HEK293 (cell line): ENCODE measurements around the gene PHF13.

Experiments
- CTCF ChIA-PET: fragments of 350-600 bp; formaldehyde crosslinking; extraction: SDS; loops from one replicate; lab custom pipeline; 2021; ENCODE audit warnings: antibody characterized with exemption; lab: Yijun Ruan, JAX
- POLR2A ChIA-PET: fragments of 300-600 bp; formaldehyde crosslinking; extraction: SDS; loops from one replicate; lab custom pipeline; 2020; ENCODE audit warnings: antibody characterized with exemption, inconsistent platforms; lab: Yijun Ruan, JAX
- H3K27ac ChIP-seq: fragments of 200-500 bp; sonication (Bioruptor generic); 2 replicates; pipeline ENCODE4 v1.5.1; 2014; ENCODE audit warnings: low read depth, low read length, control low read depth, inconsistent platforms; ENCODE audit errors: extremely low read depth
- H3K36me3 ChIP-seq, 2 experiments: fragments of 200-500 bp in 1 of 2; sonication (Bioruptor generic) in 1 of 2; 1 replicate in 1 of 2; 2 replicates in 1 of 2; pipeline ENCODE4 v1.5.1; 2014 to 2017; ENCODE audit warnings: inconsistent platforms in 2 of 2, low read length in 2 of 2; ENCODE audit not compliant: control insufficient read depth in 2 of 2, insufficient read depth in 1 of 2
- H3K4me1 ChIP-seq: fragments of 200-500 bp; sonication (Bioruptor generic); 2 replicates; pipeline ENCODE4 v1.5.1; 2014; ENCODE audit warnings: mild to moderate bottlenecking, low read length, inconsistent platforms; ENCODE audit not compliant: control insufficient read depth, insufficient read depth
- H3K4me3 ChIP-seq: 2 replicates; pipeline ENCODE4 v1.5.1; 2011; ENCODE audit warnings: low read depth, mild to moderate bottlenecking, control low read depth, low read length, moderate library complexity
- H3K9me3 ChIP-seq: fragments of 200-500 bp; sonication (Bioruptor generic); 2 replicates; pipeline ENCODE4 v1.5.1; 2014; ENCODE audit warnings: low read depth, low read length, inconsistent platforms; ENCODE audit not compliant: control insufficient read depth, insufficient read depth
- HOXC10 ChIP-seq: sonication (generic); formaldehyde crosslinking; IDR thresholded peaks from 2 replicates; pipeline ENCODE4 v1.8.1; 2023; ENCODE audit warnings: mild to moderate bottlenecking, missing genetic modification reagents
- KLF8 ChIP-seq: fragments of 450-650 bp; formaldehyde crosslinking; IDR thresholded peaks from 2 replicates; pipeline ENCODE4 v1.5.1; 2016; ENCODE audit warnings: missing biosample characterization, missing genetic modification characterization
- MZF1 ChIP-seq: fragments of 450-650 bp; formaldehyde crosslinking; IDR thresholded peaks from 2 replicates; pipeline ENCODE4 v1.5.1; 2017; ENCODE audit warnings: missing biosample characterization, missing genetic modification characterization, borderline replicate concordance
- SCRT2 ChIP-seq: fragments of 450-650 bp; formaldehyde crosslinking; IDR thresholded peaks from 2 replicates; pipeline ENCODE4 v1.5.1; 2016; ENCODE audit warnings: missing biosample characterization, missing genetic modification characterization
- SETDB1 ChIP-seq: IDR thresholded peaks from one replicate; pipeline ENCODE4 v1.6.1; 2017; ENCODE audit warnings: mild to moderate bottlenecking, low read length, moderate library complexity, mixed read lengths; ENCODE audit not compliant: insufficient read length
- SP7 ChIP-seq: fragments of 450-650 bp; formaldehyde crosslinking; IDR thresholded peaks from 2 replicates; pipeline ENCODE4 v1.5.1; 2016; ENCODE audit warnings: missing biosample characterization, missing genetic modification characterization
- YY2 ChIP-seq: fragments of 450-650 bp; formaldehyde crosslinking; IDR thresholded peaks from 2 replicates; pipeline ENCODE4 v1.5.1; 2016; ENCODE audit warnings: missing biosample characterization, missing genetic modification characterization
- ZBTB21 ChIP-seq: fragments of 450-650 bp; formaldehyde crosslinking; IDR thresholded peaks from 2 replicates; pipeline ENCODE4 v1.5.1; 2017; ENCODE audit warnings: missing biosample characterization, missing genetic modification characterization
- ZBTB8A ChIP-seq: fragments of 450-650 bp; formaldehyde crosslinking; IDR thresholded peaks from 2 replicates; pipeline ENCODE4 v1.5.1; 2016; ENCODE audit warnings: missing biosample characterization, missing genetic modification characterization
- ZEB2 ChIP-seq: fragments of 450-650 bp; formaldehyde crosslinking; IDR thresholded peaks from 2 replicates; pipeline ENCODE4 v1.5.1; 2016; ENCODE audit warnings: missing biosample characterization, missing genetic modification characterization
- ZFP3 ChIP-seq: fragments of 450-650 bp; formaldehyde crosslinking; IDR thresholded peaks from 2 replicates; pipeline ENCODE4 v1.5.1; 2016; ENCODE audit warnings: low read depth, missing biosample characterization, missing genetic modification characterization
- ZFP41 ChIP-seq: fragments of 450-650 bp; formaldehyde crosslinking; IDR thresholded peaks from 2 replicates; pipeline ENCODE4 v1.5.1; 2016; ENCODE audit warnings: missing biosample characterization, missing genetic modification characterization, borderline replicate concordance
- ZNF266 ChIP-seq: fragments of 450-650 bp; formaldehyde crosslinking; IDR thresholded peaks from 2 replicates; pipeline ENCODE4 v1.5.1; 2016; ENCODE audit warnings: missing biosample characterization, missing genetic modification characterization, low read depth
- ZNF335 ChIP-seq: fragments of 450-650 bp; formaldehyde crosslinking; conservative IDR thresholded peaks from 2 replicates; pipeline ENCODE4 v1.5.1; 2016; ENCODE audit warnings: missing biosample characterization, missing genetic modification characterization
- ZNF341 ChIP-seq: fragments of 450-650 bp; formaldehyde crosslinking; IDR thresholded peaks from 2 replicates; pipeline ENCODE4; 2016; ENCODE audit warnings: low read depth, missing biosample characterization, missing genetic modification characterization
- ZNF394 ChIP-seq: fragments of 450-650 bp; formaldehyde crosslinking; IDR thresholded peaks from 2 replicates; pipeline ENCODE4 v1.5.1; 2016; ENCODE audit warnings: missing biosample characterization, missing genetic modification characterization, mild to moderate bottlenecking, moderate library complexity, borderline replicate concordance
- ZNF600 ChIP-seq: fragments of 450-650 bp; formaldehyde crosslinking; IDR thresholded peaks from 2 replicates; pipeline ENCODE4 v1.5.1; 2016; ENCODE audit warnings: missing biosample characterization, missing genetic modification characterization
- ZNF660 ChIP-seq: fragments of 450-650 bp; IDR thresholded peaks from 2 replicates; pipeline ENCODE4 v1.5.1; 2018; ENCODE audit warnings: missing biosample characterization, mild to moderate bottlenecking, missing genetic modification characterization
- ZNF677 ChIP-seq: fragments of 450-650 bp; IDR thresholded peaks from 2 replicates; pipeline ENCODE4 v1.5.0; 2018; ENCODE audit warnings: missing biosample characterization, mild to moderate bottlenecking, missing genetic modification characterization, moderate library complexity
- ZSCAN30 ChIP-seq: fragments of 450-650 bp; IDR thresholded peaks from 2 replicates; pipeline ENCODE4 v1.5.1; 2018; ENCODE audit warnings: missing biosample characterization, mild to moderate bottlenecking, missing genetic modification characterization, moderate library complexity
- TF ChIP-seq, protein P1 (sequence below): fragments of 450-650 bp; formaldehyde crosslinking; IDR thresholded peaks from 2 replicates; pipeline ENCODE4 v1.5.1; 2016; ENCODE audit warnings: missing biosample characterization, missing genetic modification characterization
- TF ChIP-seq, protein P2 (sequence below): fragments of 450-650 bp; formaldehyde crosslinking; IDR thresholded peaks from 2 replicates; pipeline ENCODE4 v1.5.0; 2017; ENCODE audit warnings: missing biosample characterization, missing genetic modification characterization, borderline replicate concordance
- TF ChIP-seq, protein P3 (sequence below): fragments of 450-650 bp; formaldehyde crosslinking; IDR thresholded peaks from 2 replicates; pipeline ENCODE4 v1.5.1; 2017; ENCODE audit warnings: missing biosample characterization, missing genetic modification characterization
- TF ChIP-seq, protein P4 (sequence below): fragments of 450-650 bp; formaldehyde crosslinking; IDR thresholded peaks from 2 replicates; pipeline ENCODE4 v1.5.1; 2017; ENCODE audit warnings: missing biosample characterization, missing genetic modification characterization
- TF ChIP-seq, protein P5 (sequence below): fragments of 450-650 bp; formaldehyde crosslinking; IDR thresholded peaks from 2 replicates; pipeline ENCODE4 v1.5.1; 2016; ENCODE audit warnings: missing biosample characterization, missing genetic modification characterization, low read depth

PHF13 gene

GRCh38 chr1:6612641-6613360, 730 bp upstream of the PHF13 start:
- H3K27ac ChIP-seq, result peak overlapping the region; percentile 70
- peaks cover 3% of the 10 kb centered on the region; the same call in 1 of the 2 replicates for H3K4me1 ChIP-seq
- ChIA-PET POLR2A (interaction anchor here (0.7 to 1.4 kb wide), 6 partner anchors 9 to 33 kb away, joined by 3 to 10 read pairs (median 6); partner anchors contain the start of gene ZBTB48), CTCF (interaction anchor here (0.6 to 0.7 kb wide), 2 partner anchors 33 to 60 kb away, joined by 3 to 5 read pairs; no protein-coding TSS in a partner anchor)
- no peaks in the 10 kb centered on the region for H3K9me3 ChIP-seq
- H3K36me3 ChIP-seq, result peaks cover 6 to 15% of the 10 kb centered on the region in 2 experiments; a peak in 2 of 3 replicates
- peak overlapping the region; percentile 67 for H3K4me3 ChIP-seq
- TF ChIP-seq SCRT2 (tag by site-specific recombination) (peak; percentile 15; the same call in 1 of the 2 replicates), ZNF394 (tag by site-specific recombination) (no peak), ZEB2 (tag by site-specific recombination) (peak; percentile 45; the same call in 1 of the 2 replicates), HOXC10 (CRISPR knock-in tag) (no peak), ZNF660 (tag by site-specific recombination) (peak; percentile 27; the same call in 1 of the 2 replicates), ZNF266 (tag by site-specific recombination) (no peak), ZSCAN30 (tag by site-specific recombination) (peak; percentile 21; the same call in 1 of the 2 replicates), KLF8 (peak; percentile 10; the same call in 1 of the 2 replicates), ZNF341 (tag by site-specific recombination) (no peak), ZBTB8A (tag by site-specific recombination) (peak; percentile 35), ZBTB21 (no peak), YY2 (tag by site-specific recombination) (no peak), ZNF335 (peak; percentile 46), SETDB1 (no peak), ZFP3 (tag by site-specific recombination) (no peak), MZF1 (tag by site-specific recombination) (peak; percentile 39; the same call in 1 of the 2 replicates), ZNF600 (tag by site-specific recombination) (0 out of 2 replicates have a peak, but pooled peaks have one; percentile 33), ZFP41 (tag by site-specific recombination) (no peak), SP7 (peak; percentile 28; the same call in 1 of the 2 replicates), ZNF677 (tag by site-specific recombination) (peak; percentile 36; the same call in 1 of the 2 replicates)
- TF ChIP-seq, protein P1, sequence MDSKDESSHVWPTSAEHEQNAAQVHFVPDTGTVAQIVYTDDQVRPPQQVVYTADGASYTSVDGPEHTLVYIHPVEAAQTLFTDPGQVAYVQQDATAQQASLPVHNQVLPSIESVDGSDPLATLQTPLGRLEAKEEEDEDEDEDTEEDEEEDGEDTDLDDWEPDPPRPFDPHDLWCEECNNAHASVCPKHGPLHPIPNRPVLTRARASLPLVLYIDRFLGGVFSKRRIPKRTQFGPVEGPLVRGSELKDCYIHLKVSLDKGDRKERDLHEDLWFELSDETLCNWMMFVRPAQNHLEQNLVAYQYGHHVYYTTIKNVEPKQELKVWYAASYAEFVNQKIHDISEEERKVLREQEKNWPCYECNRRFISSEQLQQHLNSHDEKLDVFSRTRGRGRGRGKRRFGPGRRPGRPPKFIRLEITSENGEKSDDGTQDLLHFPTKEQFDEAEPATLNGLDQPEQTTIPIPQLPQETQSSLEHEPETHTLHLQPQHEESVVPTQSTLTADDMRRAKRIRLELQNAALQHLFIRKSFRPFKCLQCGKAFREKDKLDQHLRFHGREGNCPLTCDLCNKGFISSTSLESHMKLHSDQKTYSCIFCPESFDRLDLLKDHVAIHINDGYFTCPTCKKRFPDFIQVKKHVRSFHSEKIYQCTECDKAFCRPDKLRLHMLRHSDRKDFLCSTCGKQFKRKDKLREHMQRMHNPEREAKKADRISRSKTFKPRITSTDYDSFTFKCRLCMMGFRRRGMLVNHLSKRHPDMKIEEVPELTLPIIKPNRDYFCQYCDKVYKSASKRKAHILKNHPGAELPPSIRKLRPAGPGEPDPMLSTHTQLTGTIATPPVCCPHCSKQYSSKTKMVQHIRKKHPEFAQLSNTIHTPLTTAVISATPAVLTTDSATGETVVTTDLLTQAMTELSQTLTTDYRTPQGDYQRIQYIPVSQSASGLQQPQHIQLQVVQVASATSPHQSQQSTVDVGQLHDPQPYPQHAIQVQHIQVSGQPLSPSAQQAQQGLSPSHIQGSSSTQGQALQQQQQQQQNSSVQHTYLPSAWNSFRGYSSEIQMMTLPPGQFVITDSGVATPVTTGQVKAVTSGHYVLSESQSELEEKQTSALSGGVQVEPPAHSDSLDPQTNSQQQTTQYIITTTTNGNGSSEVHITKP (tag by site-specific recombination), result peak; percentile 12
- TF ChIP-seq, protein P2, sequence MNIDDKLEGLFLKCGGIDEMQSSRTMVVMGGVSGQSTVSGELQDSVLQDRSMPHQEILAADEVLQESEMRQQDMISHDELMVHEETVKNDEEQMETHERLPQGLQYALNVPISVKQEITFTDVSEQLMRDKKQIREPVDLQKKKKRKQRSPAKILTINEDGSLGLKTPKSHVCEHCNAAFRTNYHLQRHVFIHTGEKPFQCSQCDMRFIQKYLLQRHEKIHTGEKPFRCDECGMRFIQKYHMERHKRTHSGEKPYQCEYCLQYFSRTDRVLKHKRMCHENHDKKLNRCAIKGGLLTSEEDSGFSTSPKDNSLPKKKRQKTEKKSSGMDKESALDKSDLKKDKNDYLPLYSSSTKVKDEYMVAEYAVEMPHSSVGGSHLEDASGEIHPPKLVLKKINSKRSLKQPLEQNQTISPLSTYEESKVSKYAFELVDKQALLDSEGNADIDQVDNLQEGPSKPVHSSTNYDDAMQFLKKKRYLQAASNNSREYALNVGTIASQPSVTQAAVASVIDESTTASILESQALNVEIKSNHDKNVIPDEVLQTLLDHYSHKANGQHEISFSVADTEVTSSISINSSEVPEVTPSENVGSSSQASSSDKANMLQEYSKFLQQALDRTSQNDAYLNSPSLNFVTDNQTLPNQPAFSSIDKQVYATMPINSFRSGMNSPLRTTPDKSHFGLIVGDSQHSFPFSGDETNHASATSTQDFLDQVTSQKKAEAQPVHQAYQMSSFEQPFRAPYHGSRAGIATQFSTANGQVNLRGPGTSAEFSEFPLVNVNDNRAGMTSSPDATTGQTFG (tag by site-specific recombination), result no peak
- TF ChIP-seq, protein P3, sequence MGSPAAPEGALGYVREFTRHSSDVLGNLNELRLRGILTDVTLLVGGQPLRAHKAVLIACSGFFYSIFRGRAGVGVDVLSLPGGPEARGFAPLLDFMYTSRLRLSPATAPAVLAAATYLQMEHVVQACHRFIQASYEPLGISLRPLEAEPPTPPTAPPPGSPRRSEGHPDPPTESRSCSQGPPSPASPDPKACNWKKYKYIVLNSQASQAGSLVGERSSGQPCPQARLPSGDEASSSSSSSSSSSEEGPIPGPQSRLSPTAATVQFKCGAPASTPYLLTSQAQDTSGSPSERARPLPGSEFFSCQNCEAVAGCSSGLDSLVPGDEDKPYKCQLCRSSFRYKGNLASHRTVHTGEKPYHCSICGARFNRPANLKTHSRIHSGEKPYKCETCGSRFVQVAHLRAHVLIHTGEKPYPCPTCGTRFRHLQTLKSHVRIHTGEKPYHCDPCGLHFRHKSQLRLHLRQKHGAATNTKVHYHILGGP (tag by site-specific recombination), result no peak
- TF ChIP-seq, protein P4, sequence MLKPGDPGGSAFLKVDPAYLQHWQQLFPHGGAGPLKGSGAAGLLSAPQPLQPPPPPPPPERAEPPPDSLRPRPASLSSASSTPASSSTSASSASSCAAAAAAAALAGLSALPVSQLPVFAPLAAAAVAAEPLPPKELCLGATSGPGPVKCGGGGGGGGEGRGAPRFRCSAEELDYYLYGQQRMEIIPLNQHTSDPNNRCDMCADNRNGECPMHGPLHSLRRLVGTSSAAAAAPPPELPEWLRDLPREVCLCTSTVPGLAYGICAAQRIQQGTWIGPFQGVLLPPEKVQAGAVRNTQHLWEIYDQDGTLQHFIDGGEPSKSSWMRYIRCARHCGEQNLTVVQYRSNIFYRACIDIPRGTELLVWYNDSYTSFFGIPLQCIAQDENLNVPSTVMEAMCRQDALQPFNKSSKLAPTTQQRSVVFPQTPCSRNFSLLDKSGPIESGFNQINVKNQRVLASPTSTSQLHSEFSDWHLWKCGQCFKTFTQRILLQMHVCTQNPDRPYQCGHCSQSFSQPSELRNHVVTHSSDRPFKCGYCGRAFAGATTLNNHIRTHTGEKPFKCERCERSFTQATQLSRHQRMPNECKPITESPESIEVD (tag by site-specific recombination), result no peak
- TF ChIP-seq, protein P5, sequence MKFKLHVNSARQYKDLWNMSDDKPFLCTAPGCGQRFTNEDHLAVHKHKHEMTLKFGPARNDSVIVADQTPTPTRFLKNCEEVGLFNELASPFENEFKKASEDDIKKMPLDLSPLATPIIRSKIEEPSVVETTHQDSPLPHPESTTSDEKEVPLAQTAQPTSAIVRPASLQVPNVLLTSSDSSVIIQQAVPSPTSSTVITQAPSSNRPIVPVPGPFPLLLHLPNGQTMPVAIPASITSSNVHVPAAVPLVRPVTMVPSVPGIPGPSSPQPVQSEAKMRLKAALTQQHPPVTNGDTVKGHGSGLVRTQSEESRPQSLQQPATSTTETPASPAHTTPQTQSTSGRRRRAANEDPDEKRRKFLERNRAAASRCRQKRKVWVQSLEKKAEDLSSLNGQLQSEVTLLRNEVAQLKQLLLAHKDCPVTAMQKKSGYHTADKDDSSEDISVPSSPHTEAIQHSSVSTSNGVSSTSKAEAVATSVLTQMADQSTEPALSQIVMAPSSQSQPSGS, result no peak
